Activated naive CD4-positive, alpha-beta T cell treated with anti-CD3 and anti-CD28 coated beads, Interleukin-2, amount 50 U/mL, for 72 hours (primary cell): ENCODE measurements around the gene MVK. TPM values are rescaled to one million over a fixed set of nuclear protein-coding genes. Genes with fewer than 3 reads are reported as not detected.

Experiments used
- ATAC-seq, 2 donors: fragments of 150-1000 bp; cut with Tn5 transposase; 2 replicates each; pipeline ENCODE4 v1.10.0; 2021; ENCODE audit warnings: mild to moderate bottlenecking in 2 of 2, moderate library complexity in 2 of 2
- DNase-seq, 2 donors: peaks; one replicate each; pipeline ENCODE4 v3.0.0; 2021 to 2022; ENCODE audit warnings: low spot score in 2 of 2
- H3K27ac Mint-ChIP-seq, 2 donors: one replicate each; pipeline ENCODE4 v1.8.0; 2022; ENCODE audit warnings: mild to moderate bottlenecking in 2 of 2, mixed read lengths in 2 of 2
- H3K36me3 Mint-ChIP-seq, 2 donors: one replicate each; pipeline ENCODE4 v1.8.0; 2022; ENCODE audit warnings: mixed read lengths in 2 of 2
- H3K9me3 Mint-ChIP-seq, 2 donors: one replicate each; pipeline ENCODE4 v1.8.0; 2022; ENCODE audit warnings: mixed read lengths in 2 of 2
- total RNA-seq, 2 donors: library from RNA; stranded (reverse); gene quantifications; one replicate each; pipeline ENCODE4 v1.2.3, GENCODE V29; 2022

Gene MVK
- total RNA-seq, 2 donors from 2014 or later: 13.3 to 20.7 TPM

- no peak for DNase-seq
- ATAC-seq: no peak
- peaks cover 0 to 4% of the 10 kb centered on the region in 2 donors for H3K9me3 Mint-ChIP-seq
- H3K36me3 Mint-ChIP-seq: peaks cover 4 to 7% of the 10 kb centered on the region in 2 donors
- no peak overlapping the region for H3K27ac Mint-ChIP-seq
These were observed 16.4 kb upstream of the MVK start for GRCh38 chr12:109557200-109557599.

GRCh38 chr12:109557805-109558204 lies 15.8 kb upstream of the MVK start:
- ATAC-seq (no peak), DNase-seq (no peak)
- Mint-ChIP-seq H3K27ac (no peak overlapping the region), H3K36me3 (peaks cover 10 to 12% of the 10 kb centered on the region in 2 donors), H3K9me3 (peaks cover 0 to 8% of the 10 kb centered on the region in 2 donors)

- H3K36me3 Mint-ChIP-seq: peaks cover 12 to 18% of the 10 kb centered on the region in 2 donors
- ATAC-seq: no peak
These were observed 15.0 kb upstream of the MVK start for GRCh38 chr12:109558374-109559199.

GRCh38 chr12:109559200-109559505 lies 14.4 kb upstream of the MVK start:
- ATAC-seq (no peak), DNase-seq (no peak)
- peaks cover 12 to 19% of the 10 kb centered on the region in 2 donors for H3K36me3 Mint-ChIP-seq
- H3K27ac Mint-ChIP-seq: peak overlapping the region in 1 of 2 donors; percentile 22
- H3K9me3 Mint-ChIP-seq: peaks cover 0 to 8% of the 10 kb centered on the region in 2 donors

More at GRCh38 chr12:109558374-109559199, 15.0 kb upstream of the MVK start:
- no peak for DNase-seq
- Mint-ChIP-seq H3K27ac (peak overlapping the region in 1 of 2 donors; percentile 22), H3K9me3 (peaks cover 0 to 8% of the 10 kb centered on the region in 2 donors)

DNA sequence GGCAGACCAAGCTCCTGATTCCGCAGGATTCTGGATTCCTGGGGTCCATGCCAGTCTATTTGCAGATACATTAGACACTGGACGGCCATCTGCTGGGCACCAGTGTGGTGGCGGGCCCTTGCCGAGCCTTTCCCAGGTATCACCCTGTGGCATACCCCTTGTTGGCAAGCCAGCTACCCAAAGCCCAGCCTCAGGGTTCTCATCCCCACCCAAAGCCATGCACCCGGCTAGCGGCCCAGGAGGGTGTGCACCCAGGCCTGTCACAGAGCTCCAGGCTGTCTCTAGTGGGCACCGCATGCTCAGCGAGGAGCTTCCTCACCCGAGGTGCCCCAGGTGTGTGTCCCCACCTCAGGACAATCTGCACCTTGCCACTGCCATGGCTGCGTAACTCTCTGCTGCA lies 14.0 kb upstream of the MVK start:
- peaks cover 12 to 19% of the 10 kb centered on the region in 2 donors for H3K36me3 Mint-ChIP-seq
- ATAC-seq (no peak), DNase-seq (no peak)
- H3K27ac Mint-ChIP-seq: no peak overlapping the region
- H3K9me3 Mint-ChIP-seq: peaks cover 0 to 8% of the 10 kb centered on the region in 2 donors

GRCh38 chr12:109560867-109561710 lies 12.5 kb upstream of the MVK start:
- Mint-ChIP-seq H3K27ac (no peak overlapping the region), H3K9me3 (peaks cover 0 to 8% of the 10 kb centered on the region in 2 donors), H3K36me3 (peaks cover 12 to 19% of the 10 kb centered on the region in 2 donors)
- DNase-seq (no peak), ATAC-seq (no peak)

DNA sequence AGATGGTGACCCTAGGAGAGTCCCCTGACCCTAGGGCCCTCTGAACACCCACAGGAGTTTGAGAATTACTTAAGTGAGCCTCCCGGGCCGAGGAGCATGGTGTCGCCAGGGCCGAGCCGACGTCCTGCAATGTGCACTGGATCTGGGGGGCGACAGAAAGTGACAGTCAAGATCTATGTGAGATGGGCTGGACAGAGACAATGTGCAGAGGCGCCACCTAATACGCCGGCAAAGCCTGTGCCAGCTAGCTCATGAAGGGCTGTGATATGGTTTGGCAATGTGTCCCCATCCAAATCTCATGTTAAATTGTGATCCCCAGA lies 11.9 kb upstream of the MVK start:
- H3K9me3 Mint-ChIP-seq: peaks cover 0 to 8% of the 10 kb centered on the region in 2 donors
- ATAC-seq (no peak), DNase-seq (no peak)
- no peak overlapping the region for H3K27ac Mint-ChIP-seq
- H3K36me3 Mint-ChIP-seq: peaks cover 12 to 19% of the 10 kb centered on the region in 2 donors

DNA sequence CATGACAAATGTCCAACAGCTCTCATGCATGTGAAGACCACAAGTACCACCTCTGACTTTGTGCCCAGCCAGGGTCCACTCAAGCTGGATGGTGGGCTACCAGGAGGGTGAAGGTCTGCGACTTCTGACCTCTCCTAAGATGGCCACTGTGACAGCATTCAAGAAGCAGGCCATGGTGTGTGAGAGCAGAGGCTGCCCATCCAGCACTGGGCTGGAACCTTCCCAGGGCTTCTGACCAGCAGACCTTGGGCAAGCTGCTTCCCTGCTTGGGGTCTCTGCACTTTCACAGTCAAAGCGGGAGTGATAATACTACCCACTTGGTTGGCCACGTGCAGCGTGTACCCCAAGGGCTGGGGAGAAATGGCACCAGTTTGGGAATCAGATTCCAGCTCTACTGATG lies 10.7 kb upstream of the MVK start:
- H3K36me3 Mint-ChIP-seq: peaks cover 12 to 19% of the 10 kb centered on the region in 2 donors
- DNase-seq (no peak), ATAC-seq (no peak)
- H3K27ac Mint-ChIP-seq: peak overlapping the region in 1 of 2 donors; percentile 69
- H3K9me3 Mint-ChIP-seq: peaks cover 0 to 8% of the 10 kb centered on the region in 2 donors

- no peak for DNase-seq
- Mint-ChIP-seq H3K9me3 (peaks cover 0 to 8% of the 10 kb centered on the region in 2 donors), H3K36me3 (peaks cover 12 to 19% of the 10 kb centered on the region in 2 donors), H3K27ac (no peak overlapping the region)
- ATAC-seq: no peak
These were observed 10.0 kb upstream of the MVK start for GRCh38 chr12:109563291-109564284.

DNA sequence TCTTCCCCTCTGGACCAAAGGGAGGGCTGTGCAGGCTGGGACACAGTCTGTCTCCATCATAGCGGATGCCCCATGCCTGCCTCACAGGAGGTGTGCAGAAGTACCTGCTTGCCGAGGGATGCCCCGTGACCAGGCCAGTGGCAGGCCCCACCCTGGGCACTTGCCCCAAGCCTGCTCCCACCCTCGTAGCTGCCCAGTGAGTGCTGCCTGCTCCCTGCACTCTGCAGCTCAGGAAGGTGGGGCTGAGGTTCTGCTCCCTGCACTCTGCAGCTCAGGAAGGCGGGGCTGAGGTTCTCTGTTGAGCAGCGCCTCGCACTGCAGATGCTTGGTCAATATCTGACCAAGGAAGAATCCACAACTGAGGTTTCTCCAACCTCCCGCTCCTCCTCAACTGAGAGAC lies 7.2 kb upstream of the MVK start:
- Mint-ChIP-seq H3K9me3 (peaks cover 0 to 8% of the 10 kb centered on the region in 2 donors), H3K36me3 (peaks cover 12 to 19% of the 10 kb centered on the region in 2 donors), H3K27ac (no peak overlapping the region)
- no peak for ATAC-seq
- no peak for DNase-seq

GRCh38 chr12:109567296-109567695 lies 6.3 kb upstream of the MVK start:
- Mint-ChIP-seq H3K9me3 (peaks cover 0 to 3% of the 10 kb centered on the region in 2 donors), H3K27ac (no peak overlapping the region), H3K36me3 (peaks cover 3 to 14% of the 10 kb centered on the region in 2 donors)
- no peak for DNase-seq
- no peak for ATAC-seq

DNA sequence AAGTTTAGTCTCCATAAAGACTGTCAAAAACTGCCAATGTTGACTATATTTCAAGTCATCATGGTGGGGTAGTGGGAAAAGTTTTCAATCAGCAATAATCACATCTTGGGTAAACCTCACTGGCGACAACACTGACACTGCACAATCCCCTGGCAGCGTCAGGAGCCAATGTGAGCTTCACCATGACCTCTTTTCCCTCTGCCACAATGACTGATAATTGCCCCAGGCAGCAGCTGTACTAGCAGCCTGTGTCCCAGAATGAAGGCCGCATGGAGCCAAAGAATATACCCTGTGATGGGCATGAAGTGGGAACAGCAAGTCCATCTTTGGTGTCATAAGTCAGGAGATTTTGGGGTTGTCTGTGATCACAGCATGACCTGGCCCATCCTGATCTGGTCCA lies 5.6 kb upstream of the MVK start:
- Mint-ChIP-seq H3K9me3 (no peaks in the 10 kb centered on the region), H3K36me3 (peaks cover 0 to 8% of the 10 kb centered on the region in 2 donors), H3K27ac (no peak overlapping the region)
- no peak for DNase-seq
- no peak for ATAC-seq

DNA sequence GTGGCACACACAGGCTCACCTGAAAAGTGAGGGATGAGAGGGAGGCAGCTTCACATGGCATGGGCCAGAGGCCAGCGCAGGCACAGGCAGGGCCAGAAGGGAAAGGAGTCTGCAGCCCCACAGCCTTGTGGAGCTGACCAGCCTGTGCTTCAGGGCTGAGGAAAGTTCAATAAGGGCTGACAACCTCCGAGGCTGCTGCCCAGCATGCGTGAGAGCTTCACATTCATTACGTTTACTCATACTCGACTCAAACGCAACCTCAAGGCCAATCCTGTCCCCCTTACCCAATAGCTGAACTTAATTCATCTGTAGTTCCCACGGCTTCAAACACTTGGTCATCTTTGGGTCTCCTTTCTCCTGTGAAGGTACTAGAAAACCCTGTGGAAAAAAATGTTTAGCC lies 5.1 kb upstream of the MVK start:
- no peak overlapping the region for H3K27ac Mint-ChIP-seq
- DNase-seq: no peak
- no peaks in the 10 kb centered on the region for H3K9me3 Mint-ChIP-seq
- H3K36me3 Mint-ChIP-seq: peaks cover 0 to 8% of the 10 kb centered on the region in 2 donors
- no peak for ATAC-seq

GRCh38 chr12:109571773-109572505 lies 1.7 kb upstream of the MVK start:
- H3K9me3 Mint-ChIP-seq: no peaks in the 10 kb centered on the region
- peak overlapping the region in 1 of 2 donors; percentile 96 for H3K27ac Mint-ChIP-seq
- no peak for ATAC-seq
- DNase-seq: no peak
- H3K36me3 Mint-ChIP-seq: peaks cover 0 to 15% of the 10 kb centered on the region in 2 donors

GRCh38 chr12:109572506-109572845 lies 1.1 kb upstream of the MVK start:
- Mint-ChIP-seq H3K36me3 (peaks cover 0 to 15% of the 10 kb centered on the region in 2 donors), H3K27ac (peak overlapping the region; percentile 90 to 96), H3K9me3 (no peaks in the 10 kb centered on the region)
- no peak for DNase-seq
- no peak for ATAC-seq

- DNase-seq (no peak), ATAC-seq (no peak)
- Mint-ChIP-seq H3K36me3 (peaks cover 0 to 15% of the 10 kb centered on the region in 2 donors), H3K9me3 (no peaks in the 10 kb centered on the region), H3K27ac (peak overlapping the region in 1 of 2 donors; percentile 96)
These were observed 285 bp downstream of the MVK start for GRCh38 chr12:109573914-109574244.
